CD14-positive monocyte (primary cell): Measurements from ENCODE around the gene NDUFB2. TPM values are rescaled to one million over a fixed set of nuclear protein-coding genes. Genes with fewer than 3 reads are reported as not detected.

ENCODE experiments used
- DNase-seq, 3 donors: peaks; one replicate each; pipeline ENCODE4 v3.0.0-alpha.2; 2011 to 2022
- H2AFZ ChIP-seq: 2 replicates; pipeline ENCODE4 v1.6.0; 2012; ENCODE audit warnings: mild to moderate bottlenecking, low read depth, low read length, inconsistent platforms; ENCODE audit not compliant: insufficient read depth, poor library complexity, severe bottlenecking
- H3K27ac ChIP-seq, 2 donors: 1 replicate in 1 of 2; 2 replicates in 1 of 2; pipeline ENCODE4 v1.5.1; 2012 to 2013; ENCODE audit warnings: low read length in 2 of 2, control low read depth in 1 of 2, inconsistent platforms in 1 of 2, low read depth in 1 of 2, mild to moderate bottlenecking in 1 of 2
- H3K27me3 ChIP-seq, 2 donors: one replicate each; pipeline versions ENCODE4 v1.6.0 to v1.6.1; 2011 to 2013; ENCODE audit warnings: low read length in 2 of 2; ENCODE audit not compliant: control insufficient read depth in 2 of 2, insufficient read depth in 2 of 2
- H3K36me3 ChIP-seq, 2 donors: replicated peaks in 1 of 2; 1 replicate in 1 of 2; 2 replicates in 1 of 2; pipeline versions ENCODE4 v1.5.1 to v1.6.1; 2012 to 2013; ENCODE audit warnings: low read length in 2 of 2, control low read depth in 1 of 2, inconsistent platforms in 1 of 2, mild to moderate bottlenecking in 1 of 2; ENCODE audit not compliant: insufficient read depth in 2 of 2, control insufficient read depth in 1 of 2
- H3K4me1 ChIP-seq, 2 donors: 1 replicate in 1 of 2; 2 replicates in 1 of 2; pipeline versions ENCODE4 v1.5.1 to v1.6.1; 2012 to 2013; ENCODE audit warnings: low read length in 2 of 2, control low read depth in 1 of 2, inconsistent platforms in 1 of 2, mild to moderate bottlenecking in 1 of 2, moderate library complexity in 1 of 2; ENCODE audit not compliant: insufficient read depth in 2 of 2, control insufficient read depth in 1 of 2
- H3K4me2 ChIP-seq: replicated peaks from 2 replicates; pipeline ENCODE3; 2012; ENCODE audit warnings: low read length, moderate library complexity, mild to moderate bottlenecking; ENCODE audit not compliant: poor library complexity, severe bottlenecking; ENCODE audit errors: extremely low read depth
- H3K4me3 ChIP-seq, 3 experiments: fragments of 200-600 bp in 1 of 3; sonication (generic) in 1 of 3; replicated peaks in 1 of 3; 1 replicate in 2 of 3; 2 replicates in 1 of 3; pipeline ENCODE4 v1.5.1; 2011 to 2013; ENCODE audit warnings: low read length in 3 of 3, mild to moderate bottlenecking in 3 of 3, control low read depth in 2 of 3, low read depth in 2 of 3, inconsistent platforms in 1 of 3, moderate library complexity in 1 of 3
- H3K79me2 ChIP-seq: 2 replicates; pipeline ENCODE4 v1.6.0; 2012; ENCODE audit warnings: mild to moderate bottlenecking, control low read depth, inconsistent platforms, low read length, moderate library complexity; ENCODE audit not compliant: insufficient read depth
- H3K9ac ChIP-seq: 2 replicates; pipeline ENCODE4 v1.6.0; 2017; ENCODE audit warnings: low read length, mild to moderate bottlenecking; ENCODE audit not compliant: insufficient read depth, poor library complexity, severe bottlenecking
- H3K9me3 ChIP-seq, 2 donors: replicated peaks in 1 of 2; 1 replicate in 1 of 2; 2 replicates in 1 of 2; pipeline versions ENCODE4 v1.5.1 to v1.6.1; 2012 to 2013; ENCODE audit warnings: low read length in 2 of 2, control low read depth in 1 of 2; ENCODE audit not compliant: control insufficient read depth in 1 of 2, insufficient read depth in 1 of 2
- H4K20me1 ChIP-seq: 2 replicates; pipeline ENCODE4 v1.6.0; 2012; ENCODE audit warnings: mild to moderate bottlenecking, low read length, control low read depth, moderate library complexity; ENCODE audit not compliant: insufficient read depth
- H3K27ac Mint-ChIP-seq, 7 donors: one replicate each; pipeline ENCODE4 v1.8.0; 2020; ENCODE audit warnings: mild to moderate bottlenecking in 7 of 7, mixed read lengths in 7 of 7, moderate library complexity in 6 of 7, inconsistent platforms in 2 of 7
- H3K27me3 Mint-ChIP-seq, 3 donors: one replicate each; pipeline ENCODE4 v1.8.0; 2021 to 2022; ENCODE audit warnings: low read depth in 3 of 3, mild to moderate bottlenecking in 3 of 3, mixed read lengths in 3 of 3, moderate library complexity in 3 of 3, inconsistent platforms in 1 of 3
- H3K36me3 Mint-ChIP-seq, 2 donors: one replicate each; pipeline ENCODE4 v1.8.0; 2020; ENCODE audit warnings: mixed read lengths in 2 of 2, inconsistent platforms in 1 of 2, mild to moderate bottlenecking in 1 of 2
- H3K4me1 Mint-ChIP-seq: one replicate; pipeline ENCODE4 v1.8.0; 2020; ENCODE audit warnings: mild to moderate bottlenecking, mixed read lengths
- H3K4me3 Mint-ChIP-seq, 2 donors: one replicate each; pipeline ENCODE4 v1.8.0; 2020; ENCODE audit warnings: mild to moderate bottlenecking in 2 of 2, mixed read lengths in 2 of 2, moderate library complexity in 1 of 2
- H3K9me3 Mint-ChIP-seq, 7 donors: one replicate each; pipeline ENCODE4 v1.8.0; 2020 to 2022; ENCODE audit warnings: mixed read lengths in 7 of 7, mild to moderate bottlenecking in 6 of 7, moderate library complexity in 6 of 7, inconsistent platforms in 2 of 7
- CTCF ChIP-seq: fragments of 200-600 bp; IDR thresholded peaks from one replicate; pipeline ENCODE4 v1.8.0; 2022; ENCODE audit warnings: antibody characterized with exemption, mild to moderate bottlenecking
- WGBS: methylation state at CpG from one replicate; pipeline ENCODE4 v1.1.5; 2013; ENCODE audit warnings: missing lambda C conversion rate; ENCODE audit not compliant: insufficient coverage; 5-methylcytosine and 5-hydroxymethylcytosine counted together
- intact Hi-C, 2 donors: fragments of 100-400 bp; cut with micrococcal nuclease; formaldehyde crosslinking; loops; one replicate each; pipeline versions ENCODE4 v1.15.0 to v1.15.1; 2023
- polyA plus RNA-seq, 3 donors: library from polyadenylated mRNA; depleted of rRNA in 1 of 3; unstranded in 2 of 3; stranded (reverse) in 1 of 3; fragments of 300-500 nt in 2 of 3; fragments of >200 nt in 1 of 3; fragmentation: Illumina TruSeq in 2 of 3; gene quantifications; 1 replicate in 2 of 3; 2 replicates in 1 of 3; pipeline ENCODE4 v1.2.3, GENCODE V29; 2012 to 2021

Gene NDUFB2
- polyA plus RNA-seq, 3 donors = 250 to 516 (median 479) TPM

- H3K4me2 ChIP-seq = no peak overlapping the region
- no peak overlapping the region for H2AFZ ChIP-seq
- H3K79me2 ChIP-seq = no peaks in the 10 kb centered on the region
- no peaks in the 10 kb centered on the region for H3K27me3 Mint-ChIP-seq
- intact Hi-C loops = no loop called here
- H3K4me3 Mint-ChIP-seq = no peak overlapping the region
- H3K4me1 Mint-ChIP-seq = peaks cover 12% of the 10 kb centered on the region
- TF ChIP-seq CTCF = no peak
- H3K27me3 ChIP-seq = no peaks in the 10 kb centered on the region
- H3K36me3 Mint-ChIP-seq = peaks cover 66 to 87% of the 10 kb centered on the region in 2 donors
- H3K9ac ChIP-seq = no peak overlapping the region
- H3K9me3 Mint-ChIP-seq = peaks cover 0 to 2% (median 0%) of the 10 kb centered on the region in 7 donors
- no peak overlapping the region for H3K27ac ChIP-seq
- 99% methylated on average over 6 of the region's 7 CpGs for WGBS
- H3K27ac Mint-ChIP-seq = peak overlapping the region in 2 of 7 donors; percentile 23 to 52
- H4K20me1 ChIP-seq = no peaks in the 10 kb centered on the region
- peaks cover 49 to 83% of the 10 kb centered on the region in 2 donors for H3K36me3 ChIP-seq
- DNase-seq = no peak
- no peaks in the 10 kb centered on the region for H3K9me3 ChIP-seq
- peaks cover 10% of the 10 kb centered on the region in 2 donors for H3K4me1 ChIP-seq
- no peak overlapping the region for H3K4me3 ChIP-seq
Observed at GRCh38 chr7:140680886-140681285, 15.6 kb upstream of the NDUFB2 start.

GRCh38 chr7:140681766-140682165 is 14.7 kb upstream of the NDUFB2 start:
- Mint-ChIP-seq H3K27me3 (no peaks in the 10 kb centered on the region), H3K27ac (no peak overlapping the region), H3K36me3 (peaks cover 68 to 93% of the 10 kb centered on the region in 2 donors), H3K4me1 (peaks cover 3% of the 10 kb centered on the region), H3K9me3 (peaks cover 0 to 2% (median 0%) of the 10 kb centered on the region in 7 donors), H3K4me3 (no peak overlapping the region)
- intact Hi-C loops = no loop called here
- Histone ChIP-seq H3K36me3 (peaks cover 53 to 85% of the 10 kb centered on the region in 2 donors), H3K9ac (no peak overlapping the region), H2AFZ (no peak overlapping the region), H4K20me1 (no peaks in the 10 kb centered on the region), H3K27ac (no peak overlapping the region), H3K4me1 (peaks cover 1% of the 10 kb centered on the region in 2 donors), H3K4me2 (no peak overlapping the region), H3K9me3 (no peaks in the 10 kb centered on the region), H3K79me2 (no peaks in the 10 kb centered on the region), H3K27me3 (no peaks in the 10 kb centered on the region), H3K4me3 (no peak overlapping the region)
- no peak for TF ChIP-seq CTCF
- DNase-seq = no peak
- WGBS = 93% methylated on average over 2 of the region's 3 CpGs
